ENCODE measurements around the gene LRP1.

LRP1 gene

DNA sequence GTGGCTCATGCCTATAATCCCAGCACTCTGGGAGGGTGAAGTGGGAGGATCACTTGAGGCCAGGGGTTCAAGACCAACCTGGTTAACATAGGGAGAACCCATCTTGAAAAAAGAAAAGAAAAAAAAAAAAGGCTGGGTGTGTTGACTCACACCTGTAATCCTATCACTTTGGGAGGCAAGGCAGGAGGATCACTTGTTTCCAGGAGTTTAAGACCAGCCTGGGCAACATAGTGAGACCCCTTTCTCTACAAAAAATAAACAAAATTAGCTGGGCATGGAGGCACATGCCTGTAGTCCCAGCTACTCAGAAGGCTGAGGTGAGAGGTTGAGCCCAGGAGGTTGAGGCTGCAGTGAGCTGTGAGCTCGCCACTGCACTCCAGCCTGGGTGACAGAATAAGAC lies 42.1 kb downstream of the LRP1 start:
- H3K27ac ChIP-seq, result no peak overlapping the region
- no peaks in the 10 kb centered on the region for H3K4me1 ChIP-seq
- no peaks in the 10 kb centered on the region for H3K27me3 ChIP-seq (ENCODE audit: control insufficient read depth, insufficient read depth, low read length)
- H3K4me3 ChIP-seq (ENCODE audit: low read depth, low read length), result no peak overlapping the region
- no peaks in the 10 kb centered on the region for H3K36me3 ChIP-seq (ENCODE audit: control insufficient read depth, insufficient read depth, low read length)
- H3K79me2 ChIP-seq, result no peaks in the 10 kb centered on the region
- H3K9me3 ChIP-seq (ENCODE audit: control insufficient read depth, low read length), result no peaks in the 10 kb centered on the region
- no peak overlapping the region for H3K9ac ChIP-seq
- H2AFZ ChIP-seq, result no peak overlapping the region
- TF ChIP-seq, protein P1, sequence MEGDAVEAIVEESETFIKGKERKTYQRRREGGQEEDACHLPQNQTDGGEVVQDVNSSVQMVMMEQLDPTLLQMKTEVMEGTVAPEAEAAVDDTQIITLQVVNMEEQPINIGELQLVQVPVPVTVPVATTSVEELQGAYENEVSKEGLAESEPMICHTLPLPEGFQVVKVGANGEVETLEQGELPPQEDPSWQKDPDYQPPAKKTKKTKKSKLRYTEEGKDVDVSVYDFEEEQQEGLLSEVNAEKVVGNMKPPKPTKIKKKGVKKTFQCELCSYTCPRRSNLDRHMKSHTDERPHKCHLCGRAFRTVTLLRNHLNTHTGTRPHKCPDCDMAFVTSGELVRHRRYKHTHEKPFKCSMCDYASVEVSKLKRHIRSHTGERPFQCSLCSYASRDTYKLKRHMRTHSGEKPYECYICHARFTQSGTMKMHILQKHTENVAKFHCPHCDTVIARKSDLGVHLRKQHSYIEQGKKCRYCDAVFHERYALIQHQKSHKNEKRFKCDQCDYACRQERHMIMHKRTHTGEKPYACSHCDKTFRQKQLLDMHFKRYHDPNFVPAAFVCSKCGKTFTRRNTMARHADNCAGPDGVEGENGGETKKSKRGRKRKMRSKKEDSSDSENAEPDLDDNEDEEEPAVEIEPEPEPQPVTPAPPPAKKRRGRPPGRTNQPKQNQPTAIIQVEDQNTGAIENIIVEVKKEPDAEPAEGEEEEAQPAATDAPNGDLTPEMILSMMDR (IDR thresholded peaks at IDR 0.05), result no peak
- H3K4me2 ChIP-seq (ENCODE audit: low read length), result no peak overlapping the region

DNA sequence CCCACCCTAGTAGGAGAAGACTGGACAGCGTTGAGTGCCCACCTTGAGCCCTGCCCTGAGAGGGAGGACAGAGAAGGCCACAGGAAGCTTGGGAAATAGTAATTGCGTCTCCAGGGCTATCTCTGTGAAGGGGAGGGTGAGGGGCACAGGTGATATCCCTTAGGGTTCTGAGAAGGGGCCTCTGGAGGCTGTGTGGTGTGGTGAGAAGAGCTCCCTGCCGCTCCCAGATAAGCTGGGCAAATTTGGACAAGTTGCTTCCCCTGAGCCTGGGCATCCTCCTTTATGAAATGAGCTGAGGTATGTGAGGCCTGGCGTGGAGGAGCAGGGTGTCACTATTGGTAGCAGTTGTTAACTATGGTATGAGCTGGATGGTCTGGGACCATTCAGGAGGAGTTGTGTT lies 42.6 kb downstream of the LRP1 start:
- H3K4me1 ChIP-seq, result no peaks in the 10 kb centered on the region
- no peak overlapping the region for H3K27ac ChIP-seq
- no peak overlapping the region for H3K4me2 ChIP-seq (ENCODE audit: low read length)
- no peaks in the 10 kb centered on the region for H3K9me3 ChIP-seq (ENCODE audit: control insufficient read depth, low read length)
- no peak overlapping the region for H3K4me3 ChIP-seq (ENCODE audit: low read depth, low read length)
- no peaks in the 10 kb centered on the region for H3K27me3 ChIP-seq (ENCODE audit: control insufficient read depth, insufficient read depth, low read length)
- H2AFZ ChIP-seq, result no peak overlapping the region
- H3K79me2 ChIP-seq, result no peaks in the 10 kb centered on the region
- no peak overlapping the region for H3K9ac ChIP-seq
- TF ChIP-seq, protein P1 (IDR thresholded peaks at IDR 0.05), result no peak
- H3K36me3 ChIP-seq (ENCODE audit: control insufficient read depth, insufficient read depth, low read length), result no peaks in the 10 kb centered on the region

DNA sequence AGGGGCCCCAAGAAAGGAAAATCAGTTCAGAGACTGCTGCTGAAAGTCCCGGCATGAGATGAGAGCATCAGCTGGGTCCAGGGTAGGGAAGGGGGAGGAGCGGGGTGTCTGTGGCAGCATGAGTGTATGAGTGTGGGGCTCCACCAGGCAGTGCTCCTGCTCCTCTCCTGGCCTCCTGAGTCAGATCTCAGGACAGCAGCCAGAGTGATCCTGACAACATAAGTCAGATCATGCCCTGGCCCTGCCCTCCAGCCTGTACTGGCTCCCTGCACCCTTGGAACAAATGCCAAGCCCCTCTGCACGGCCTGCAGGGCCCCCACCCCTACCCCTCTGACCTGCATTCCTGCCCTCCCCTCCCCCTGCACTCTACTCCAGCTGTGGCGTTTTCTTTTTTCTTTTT lies 43.4 kb downstream of the LRP1 start:
- Histone ChIP-seq H3K79me2 (no peaks in the 10 kb centered on the region), H3K27ac (no peak overlapping the region), H3K27me3 (ENCODE audit: control insufficient read depth, insufficient read depth, low read length) (no peaks in the 10 kb centered on the region), H3K4me3 (ENCODE audit: low read depth, low read length) (no peak overlapping the region), H2AFZ (no peak overlapping the region), H3K4me1 (no peaks in the 10 kb centered on the region), H3K4me2 (ENCODE audit: low read length) (no peak overlapping the region), H3K9me3 (ENCODE audit: control insufficient read depth, low read length) (no peaks in the 10 kb centered on the region), H3K9ac (no peak overlapping the region), H3K36me3 (ENCODE audit: control insufficient read depth, insufficient read depth, low read length) (no peaks in the 10 kb centered on the region)
- TF ChIP-seq, protein P1 (IDR thresholded peaks at IDR 0.05), result no peak

DNA sequence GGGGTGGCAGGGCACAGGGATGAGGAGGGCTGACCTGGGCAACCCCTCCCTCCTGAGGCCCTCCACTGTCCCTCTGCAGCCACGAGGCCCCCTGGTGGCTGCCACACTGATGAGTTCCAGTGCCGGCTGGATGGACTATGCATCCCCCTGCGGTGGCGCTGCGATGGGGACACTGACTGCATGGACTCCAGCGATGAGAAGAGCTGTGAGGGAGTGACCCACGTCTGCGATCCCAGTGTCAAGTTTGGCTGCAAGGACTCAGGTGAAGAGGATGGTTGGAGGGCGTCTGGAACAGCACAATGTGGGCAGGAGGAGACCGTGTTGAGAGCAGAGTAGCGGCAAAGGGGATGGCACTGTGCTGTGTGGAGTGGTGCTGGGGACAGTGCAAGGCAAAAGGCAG lies 44.8 kb downstream of the LRP1 start:
- TF ChIP-seq, protein P1 (IDR thresholded peaks at IDR 0.05), result peak; percentile 34
- H3K9ac ChIP-seq, result no peak overlapping the region
- H3K4me2 ChIP-seq (ENCODE audit: low read length), result no peak overlapping the region
- H3K4me1 ChIP-seq, result no peaks in the 10 kb centered on the region
- H3K9me3 ChIP-seq (ENCODE audit: control insufficient read depth, low read length), result no peaks in the 10 kb centered on the region
- no peak overlapping the region for H3K4me3 ChIP-seq (ENCODE audit: low read depth, low read length)
- no peaks in the 10 kb centered on the region for H3K79me2 ChIP-seq
- no peak overlapping the region for H3K27ac ChIP-seq
- no peaks in the 10 kb centered on the region for H3K36me3 ChIP-seq (ENCODE audit: control insufficient read depth, insufficient read depth, low read length)
- H3K27me3 ChIP-seq (ENCODE audit: control insufficient read depth, insufficient read depth, low read length), result no peaks in the 10 kb centered on the region
- no peak overlapping the region for H2AFZ ChIP-seq

DNA sequence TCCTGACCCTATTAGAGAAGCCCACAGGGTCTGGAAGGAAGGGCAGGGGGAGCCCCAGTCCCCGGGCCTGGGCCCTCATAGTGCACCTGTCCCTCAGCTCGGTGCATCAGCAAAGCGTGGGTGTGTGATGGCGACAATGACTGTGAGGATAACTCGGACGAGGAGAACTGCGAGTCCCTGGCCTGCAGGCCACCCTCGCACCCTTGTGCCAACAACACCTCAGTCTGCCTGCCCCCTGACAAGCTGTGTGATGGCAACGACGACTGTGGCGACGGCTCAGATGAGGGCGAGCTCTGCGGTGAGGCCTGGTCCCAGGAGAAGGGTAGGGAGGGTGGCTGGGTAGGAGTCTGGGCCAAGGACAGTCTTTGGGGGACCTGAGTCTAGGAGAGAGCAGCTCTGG lies 45.4 kb downstream of the LRP1 start:
- no peak overlapping the region for H3K27ac ChIP-seq
- H3K4me1 ChIP-seq, result no peaks in the 10 kb centered on the region
- no peak overlapping the region for H3K4me3 ChIP-seq (ENCODE audit: low read depth, low read length)
- H3K27me3 ChIP-seq (ENCODE audit: control insufficient read depth, insufficient read depth, low read length), result no peaks in the 10 kb centered on the region
- no peak overlapping the region for H3K9ac ChIP-seq
- TF ChIP-seq, protein P1 (IDR thresholded peaks at IDR 0.05), result no peak
- no peaks in the 10 kb centered on the region for H3K9me3 ChIP-seq (ENCODE audit: control insufficient read depth, low read length)
- H2AFZ ChIP-seq, result no peak overlapping the region
- no peaks in the 10 kb centered on the region for H3K36me3 ChIP-seq (ENCODE audit: control insufficient read depth, insufficient read depth, low read length)
- H3K4me2 ChIP-seq (ENCODE audit: low read length), result no peak overlapping the region
- no peaks in the 10 kb centered on the region for H3K79me2 ChIP-seq

Data from parathyroid adenoma (tissue), 2 donors.